Islet of Langerhans (tissue), 1 donor: ENCODE data around the gene IL18BP.

Experiments used
- FAIRE-seq: peaks from one replicate; lab custom pipeline; 2011; peaks lifted over from hg19 to GRCh38; lab: Jason Lieb, UNC

Gene IL18BP

DNA sequence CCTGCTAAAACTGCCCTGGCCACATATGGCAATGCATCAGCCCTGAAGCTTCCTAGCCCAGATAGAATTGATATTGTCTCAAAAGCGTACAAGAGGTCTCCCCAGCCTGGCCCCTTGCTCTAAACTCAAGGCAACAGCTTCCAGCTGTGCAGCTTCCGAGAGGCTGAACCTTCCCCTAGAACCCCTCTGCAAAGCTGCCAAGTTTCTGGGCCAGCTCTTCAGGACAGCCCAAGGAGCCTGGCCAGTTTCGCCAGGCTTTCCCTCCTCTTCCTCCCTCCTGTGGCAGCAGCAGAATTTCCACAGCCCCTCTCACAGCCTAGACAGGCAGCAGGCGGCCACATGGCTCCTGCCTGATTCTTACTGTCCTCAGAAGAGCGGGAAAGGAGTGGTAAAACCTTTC lies 47.1 kb downstream of the IL18BP start:
- FAIRE-seq = no peak

DNA sequence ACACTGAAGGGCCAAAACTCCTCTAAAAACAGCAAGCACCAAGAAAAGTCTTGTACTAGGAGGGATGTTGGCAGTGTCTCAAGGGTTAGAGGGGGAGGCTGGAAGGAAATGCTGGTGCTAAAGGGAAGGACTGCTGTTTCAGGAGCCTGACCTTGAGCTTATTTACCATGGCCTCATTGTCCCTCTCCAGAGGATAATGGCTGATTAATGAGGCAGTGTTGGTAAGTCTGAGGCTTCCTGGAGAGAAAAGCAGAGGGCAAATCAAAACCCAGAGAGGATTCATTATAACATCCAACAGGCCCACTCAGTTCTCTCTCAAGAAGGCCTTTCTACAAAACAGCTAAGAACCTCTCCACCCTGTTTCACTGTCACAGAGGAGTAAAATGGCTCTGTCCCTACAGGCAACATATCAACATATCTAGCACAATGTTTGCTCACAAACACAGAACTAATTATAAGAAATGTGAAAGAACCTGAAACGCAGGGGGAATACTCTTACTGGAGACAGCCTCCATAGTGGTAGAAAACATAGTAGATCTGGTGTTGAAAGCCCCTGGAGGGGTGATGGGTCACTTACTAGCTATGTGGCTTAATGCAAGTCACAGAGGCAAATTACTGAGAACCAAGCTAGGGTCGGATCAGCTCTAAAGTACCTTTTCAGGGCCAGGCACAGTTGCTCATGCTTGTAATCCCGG lies 50.2 kb downstream of the IL18BP start:
- no peak for FAIRE-seq
